H1 (cell line): ENCODE data around the gene ASB11. TPM values are rescaled to one million over a fixed set of nuclear protein-coding genes. Genes with fewer than 3 reads are reported as not detected.

Experiments used
- CTCF ChIA-PET: fragments of 300-600 bp; sonication (Branson Sonifier 250); formaldehyde crosslinking; loops from one replicate; lab custom pipeline; 2021; ENCODE audit not compliant: partially characterized antibody; lab: Charles Lee
- POLR2A ChIA-PET: fragments of 300-600 bp; sonication (Branson Sonifier 250); formaldehyde crosslinking; loops from one replicate; lab custom pipeline; 2021; ENCODE audit warnings: inconsistent platforms; ENCODE audit not compliant: partially characterized antibody; lab: Charles Lee
- DNase-seq, 2 experiments: peaks; one replicate each; pipeline versions ENCODE4 v3.0.0 to v3.0.0-alpha.2; 2010 to 2022; ENCODE audit warnings: low spot score in 2 of 2, low read depth in 1 of 2, mixed read lengths in 1 of 2
- FAIRE-seq: peaks from 2 replicates; lab custom pipeline; 2011; peaks lifted over from hg19 to GRCh38; lab: Jason Lieb, UNC
- H2AFZ ChIP-seq: 2 replicates; pipeline ENCODE4 v1.8.1; 2012; ENCODE audit warnings: low read length, inconsistent platforms
- H2AK5ac ChIP-seq: 2 replicates; pipeline ENCODE4 v1.6.1; 2013; ENCODE audit warnings: low read depth, low read length
- H2BK120ac ChIP-seq: replicated peaks from 2 replicates; pipeline ENCODE3; 2013; ENCODE audit warnings: low read depth, low read length, inconsistent platforms
- H2BK12ac ChIP-seq: 2 replicates; pipeline ENCODE4 v1.6.1; 2013; ENCODE audit warnings: low read depth, low read length
- H2BK15ac ChIP-seq: 2 replicates; pipeline ENCODE4 v1.6.1; 2013; ENCODE audit warnings: low read length
- H2BK20ac ChIP-seq: 2 replicates; pipeline ENCODE4 v1.6.1; 2013; ENCODE audit warnings: low read length
- H2BK5ac ChIP-seq: 2 replicates; pipeline ENCODE4 v1.6.1; 2013; ENCODE audit warnings: low read depth, low read length
- H3K14ac ChIP-seq: 2 replicates; pipeline ENCODE4 v1.6.1; 2013; ENCODE audit warnings: inconsistent platforms; ENCODE audit not compliant: insufficient read length
- H3K18ac ChIP-seq: 2 replicates; pipeline ENCODE4 v1.6.1; 2013; ENCODE audit warnings: low read length; ENCODE audit errors: extremely low read depth
- H3K23ac ChIP-seq: 2 replicates; pipeline ENCODE4 v1.6.1; 2013; ENCODE audit warnings: inconsistent platforms; ENCODE audit not compliant: insufficient read length
- H3K23me2 ChIP-seq: 2 replicates; pipeline ENCODE4 v1.6.1; 2013; ENCODE audit warnings: low read depth, low read length
- H3K27ac ChIP-seq: 2 replicates; pipeline ENCODE4 v1.6.1; 2011; ENCODE audit warnings: low read depth, low read length, inconsistent platforms
- H3K27me3 ChIP-seq, 4 experiments: replicated peaks in 1 of 4; 1 replicate in 1 of 4; 2 replicates in 3 of 4; pipeline versions ENCODE4 v1.6.1 to v1.8.1; 2011 to 2013; ENCODE audit warnings: low read length in 3 of 4, mild to moderate bottlenecking in 3 of 4, inconsistent platforms in 2 of 4, mixed read lengths in 2 of 4, moderate library complexity in 1 of 4; ENCODE audit not compliant: control insufficient read depth in 3 of 4, insufficient read depth in 3 of 4; ENCODE audit errors: extremely low read depth in 1 of 4
- H3K36me3 ChIP-seq, 4 experiments: 2 replicates each; pipeline versions ENCODE4 v1.6.1 to v1.8.1; 2011 to 2013; ENCODE audit warnings: mild to moderate bottlenecking in 4 of 4, low read length in 3 of 4, moderate library complexity in 2 of 4, control low read depth in 1 of 4, inconsistent platforms in 1 of 4; ENCODE audit not compliant: insufficient read depth in 4 of 4, control insufficient read depth in 2 of 4
- H3K4ac ChIP-seq: replicated peaks from 2 replicates; pipeline ENCODE3; 2013; ENCODE audit warnings: low read length, low read depth, mixed read lengths, inconsistent platforms; ENCODE audit not compliant: insufficient read length
- H3K4me1 ChIP-seq, 4 experiments: replicated peaks in 1 of 4; 1 replicate in 1 of 4; 2 replicates in 3 of 4; pipeline versions ENCODE4 v1.6.1 to v1.8.1; 2011 to 2013; ENCODE audit warnings: low read length in 3 of 4, inconsistent platforms in 2 of 4, mixed read lengths in 1 of 4; ENCODE audit not compliant: insufficient read depth in 4 of 4, control insufficient read depth in 3 of 4
- H3K4me2 ChIP-seq, 2 experiments: 2 replicates each; pipeline versions ENCODE4 v1.6.1 to v1.8.1; 2011 to 2013; ENCODE audit warnings: low read depth in 2 of 2, low read length in 2 of 2, control low read depth in 1 of 2, inconsistent platforms in 1 of 2, mild to moderate bottlenecking in 1 of 2; ENCODE audit not compliant: insufficient read depth in 1 of 2
- H3K4me3 ChIP-seq, 4 experiments: fragments of 200-600, 300-600 bp in 1 of 4; sonication (generic), shearing (Covaris generic), sonication (Bioruptor Twin) in 1 of 4; 2 replicates each; pipeline versions ENCODE4 v1.5.1 to v1.8.1; 2011 to 2016; ENCODE audit warnings: low read length in 4 of 4, low read depth in 3 of 4, control low read depth in 2 of 4, inconsistent platforms in 2 of 4, mild to moderate bottlenecking in 2 of 4, mixed read lengths in 1 of 4, moderate library complexity in 1 of 4; ENCODE audit not compliant: insufficient read depth in 2 of 4; ENCODE audit errors: extremely low read depth in 1 of 4
- H3K56ac ChIP-seq: replicated peaks from 2 replicates; pipeline ENCODE3; 2013; ENCODE audit warnings: low read depth, mild to moderate bottlenecking, mixed read lengths, low read length, inconsistent platforms; ENCODE audit not compliant: insufficient read length
- H3K79me1 ChIP-seq: 2 replicates; pipeline ENCODE4 v1.6.1; 2013; ENCODE audit warnings: low read depth, low read length, control low read depth
- H3K79me2 ChIP-seq, 2 experiments: 2 replicates each; pipeline versions ENCODE4 v1.6.1 to v1.8.1; 2012 to 2013; ENCODE audit warnings: low read length in 2 of 2, mild to moderate bottlenecking in 2 of 2, inconsistent platforms in 1 of 2; ENCODE audit not compliant: insufficient read depth in 2 of 2, control insufficient read depth in 1 of 2
- H3K9ac ChIP-seq, 4 experiments: replicated peaks in 1 of 4; 1 replicate in 1 of 4; 2 replicates in 3 of 4; pipeline versions ENCODE4 v1.6.1 to v1.8.1; 2011 to 2013; ENCODE audit warnings: low read depth in 3 of 4, low read length in 3 of 4, control low read depth in 2 of 4, mild to moderate bottlenecking in 2 of 4, moderate library complexity in 2 of 4, inconsistent platforms in 1 of 4; ENCODE audit errors: extremely low read depth in 1 of 4
- H3K9me3 ChIP-seq, 2 experiments: 2 replicates each; pipeline versions ENCODE4 v1.6.1 to v1.8.1; 2012 to 2013; ENCODE audit warnings: mild to moderate bottlenecking in 2 of 2, moderate library complexity in 2 of 2, control low read depth in 1 of 2, inconsistent platforms in 1 of 2, low read depth in 1 of 2, low read length in 1 of 2, mixed read lengths in 1 of 2; ENCODE audit not compliant: insufficient read depth in 2 of 2
- H4K20me1 ChIP-seq, 2 experiments: replicated peaks in 1 of 2; 2 replicates each; pipeline versions ENCODE3 to v1.8.1; 2011 to 2013; ENCODE audit warnings: inconsistent platforms in 2 of 2, low read length in 2 of 2, mild to moderate bottlenecking in 1 of 2; ENCODE audit not compliant: insufficient read depth in 2 of 2, control insufficient read depth in 1 of 2
- H4K5ac ChIP-seq: 2 replicates; pipeline ENCODE4 v1.6.1; 2013; ENCODE audit warnings: low read length, low read depth, mixed read lengths, inconsistent platforms; ENCODE audit not compliant: insufficient read length
- H4K8ac ChIP-seq: 2 replicates; pipeline ENCODE4 v1.8.0; 2013; ENCODE audit warnings: mild to moderate bottlenecking, moderate library complexity, low read length, inconsistent platforms; ENCODE audit not compliant: insufficient read depth; ENCODE audit errors: extremely low read depth
- H4K91ac ChIP-seq: replicated peaks from 2 replicates; pipeline ENCODE3; 2013; ENCODE audit warnings: low read length, mixed read lengths, inconsistent platforms; ENCODE audit not compliant: insufficient read length
- EZH2 ChIP-seq: fragments of 200-600 bp; sonication (generic); IDR thresholded peaks from 2 replicates; pipeline ENCODE4 v1.7.1; 2012; ENCODE audit warnings: low read depth, mild to moderate bottlenecking, moderate library complexity, low read length, inconsistent platforms; ENCODE audit not compliant: severe bottlenecking
- HDAC2 ChIP-seq, 2 experiments: fragments of 300-600 bp in 1 of 2; sonication (generic) in 1 of 2; IDR thresholded peaks; 2 replicates each; pipeline ENCODE4 v1.6.1; 2011 to 2012; ENCODE audit warnings: low read depth in 2 of 2, low read length in 2 of 2, mild to moderate bottlenecking in 2 of 2, moderate library complexity in 2 of 2, borderline replicate concordance in 1 of 2, inconsistent platforms in 1 of 2
- HDAC6 ChIP-seq: IDR thresholded peaks from one replicate; pipeline ENCODE4 v1.7.1; 2012; ENCODE audit warnings: low read depth, mild to moderate bottlenecking, inconsistent platforms, low read length, moderate library complexity
- RBBP5 ChIP-seq: IDR thresholded peaks from 2 replicates; pipeline ENCODE4 v1.7.1; 2012; ENCODE audit warnings: low read depth, mild to moderate bottlenecking, inconsistent platforms, low read length, moderate library complexity, borderline replicate concordance
- WGBS, 2 experiments: shearing (Covaris generic) in 1 of 2; methylation state at CpG; one replicate each; pipeline versions ENCODE4 v1.1.6 to v1.1.7; 2013 to 2015; ENCODE audit warnings: low lambda C conversion rate in 2 of 2, mixed read lengths in 2 of 2, inconsistent platforms in 1 of 2, low coverage in 1 of 2, missing lambda C conversion rate in 1 of 2; ENCODE audit not compliant: insufficient replicate concordance in 2 of 2, insufficient coverage in 1 of 2, insufficient read length in 1 of 2; ENCODE audit errors: extremely low coverage in 1 of 2, missing lambda C conversion rate in 1 of 2; 5-methylcytosine and 5-hydroxymethylcytosine counted together
- polyA plus RNA-seq, 7 experiments: library from polyadenylated mRNA; depleted of rRNA in 3 of 7; stranded (reverse) in 5 of 7; unstranded in 2 of 7; fragments of >200 nt in 5 of 7; fragments of 200-250 nt in 2 of 7; gene quantifications; 1 replicate in 5 of 7; 2 replicates in 1 of 7; 4 replicates in 1 of 7; pipeline versions ENCODE4 v1.2.1 to v1.2.3, GENCODE V29; 2011 to 2013; ENCODE audit warnings: missing spikeins in 2 of 7, mixed read lengths in 2 of 7
- total RNA-seq: library from RNA; stranded (reverse); fragmentation: NEBNext Ultra II Directional; extraction: Animal tissue kit (Norgen Biotek cat#: 25700); gene quantifications from 2 replicates; pipeline ENCODE4 v1.2.1, GENCODE V29; 2021

The ASB11 gene
- total and polyA plus RNA-seq, 2 of the 8 experiments (the other 6 are each of a cell fraction or from before 2014, with no cell fraction given), result not detected

DNA sequence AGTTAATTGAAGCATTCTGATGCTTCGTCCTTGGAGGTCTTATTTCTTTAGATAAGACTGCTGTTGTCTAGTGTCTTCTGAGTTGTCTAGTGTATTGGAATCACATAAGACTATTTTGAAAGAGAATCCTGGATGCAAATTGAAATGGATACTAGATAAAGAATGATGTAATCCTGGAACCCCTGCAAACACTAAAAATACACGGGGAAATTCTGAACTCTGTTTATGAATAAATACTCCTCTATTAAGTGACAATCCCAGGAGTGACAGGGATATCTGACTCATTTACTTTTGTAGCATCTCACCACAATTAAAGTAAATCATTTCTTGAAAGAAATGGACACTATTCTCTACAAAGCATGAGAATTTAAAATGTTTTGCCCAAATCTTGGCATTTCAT is 968 bp downstream of the ASB11 start:
- no peak for FAIRE-seq
- no peaks in the 10 kb centered on the region for H3K27me3 ChIP-seq
- H3K56ac ChIP-seq, result no peak overlapping the region
- no peak overlapping the region for H3K14ac ChIP-seq
- no peak for TF ChIP-seq HDAC2 (IDR thresholded peaks at IDR 0.05; ENCODE audit: borderline replicate concordance in 1 of 2, low read depth in 2 of 2, low read length in 2 of 2)
- TF ChIP-seq EZH2, result no peak
- no peak for TF ChIP-seq RBBP5
- TF ChIP-seq HDAC6, result no peak
- H2BK12ac ChIP-seq, result no peak overlapping the region
- no peak overlapping the region for H3K4me3 ChIP-seq
- H3K4ac ChIP-seq, result no peak overlapping the region
- ChIA-PET CTCF (no interaction called here), POLR2A (no interaction called here)
- no peak overlapping the region for H4K5ac ChIP-seq
- no peaks in the 10 kb centered on the region for H3K4me1 ChIP-seq
- H3K23ac ChIP-seq, result no peak overlapping the region
- H3K23me2 ChIP-seq, result no peaks in the 10 kb centered on the region
- H3K9me3 ChIP-seq, result no peaks in the 10 kb centered on the region
- H3K18ac ChIP-seq, result no peak overlapping the region
- H3K4me2 ChIP-seq, result no peak overlapping the region
- WGBS, 2 experiments, result 92% methylated on average over 2 of the region's 2 CpGs; no CpG with 5 or more reads in 1 of the 2 experiments
- H3K27ac ChIP-seq, result no peak overlapping the region
- H2BK20ac ChIP-seq, result no peak overlapping the region
- H2BK5ac ChIP-seq, result no peak overlapping the region
- H4K91ac ChIP-seq, result no peak overlapping the region
- no peaks in the 10 kb centered on the region for H4K20me1 ChIP-seq
- no peak for DNase-seq
- H4K8ac ChIP-seq, result no peak overlapping the region
- H2BK120ac ChIP-seq, result no peak overlapping the region
- H3K9ac ChIP-seq, result no peak overlapping the region
- H2AK5ac ChIP-seq, result no peak overlapping the region
- no peaks in the 10 kb centered on the region for H3K79me1 ChIP-seq
- no peak overlapping the region for H2AFZ ChIP-seq
- H3K79me2 ChIP-seq, result no peaks in the 10 kb centered on the region
- H3K36me3 ChIP-seq, result no peaks in the 10 kb centered on the region; a peak in 1 of 8 replicates
- H2BK15ac ChIP-seq, result no peak overlapping the region
